Glutamatergic neuron (in vitro differentiated cells): Measurements from ENCODE around the gene PRKACG. TPM values are rescaled to one million over a fixed set of nuclear protein-coding genes. Genes with fewer than 3 reads are reported as not detected.
A peak's percentile ranks its signal among the peaks of the same experiment; 100 is the strongest.

Experiments
- DNase-seq: peaks from one replicate; pipeline ENCODE4 v3.0.0; 2022
- H3K27ac Mint-ChIP-seq: one replicate; pipeline ENCODE4 v1.8.0; 2020; ENCODE audit warnings: mild to moderate bottlenecking, mixed read lengths, inconsistent platforms; ENCODE audit not compliant: unreplicated experiment
- H3K27me3 Mint-ChIP-seq: one replicate; pipeline ENCODE4 v1.8.0; 2020; ENCODE audit warnings: mild to moderate bottlenecking, moderate library complexity, mixed read lengths, inconsistent platforms; ENCODE audit not compliant: unreplicated experiment
- H3K36me3 Mint-ChIP-seq: one replicate; pipeline ENCODE4 v1.8.0; 2020; ENCODE audit warnings: mild to moderate bottlenecking, mixed read lengths, inconsistent platforms; ENCODE audit not compliant: unreplicated experiment
- H3K4me1 Mint-ChIP-seq: one replicate; pipeline ENCODE4 v1.8.0; 2020; ENCODE audit warnings: mild to moderate bottlenecking, low read depth, mixed read lengths, inconsistent platforms; ENCODE audit not compliant: unreplicated experiment
- H3K4me3 Mint-ChIP-seq: one replicate; pipeline ENCODE4 v1.8.0; 2020; ENCODE audit warnings: mild to moderate bottlenecking, mixed read lengths, inconsistent platforms; ENCODE audit not compliant: unreplicated experiment
- H3K9me3 Mint-ChIP-seq: one replicate; pipeline ENCODE4 v1.8.0; 2020; ENCODE audit warnings: mild to moderate bottlenecking, moderate library complexity, mixed read lengths, inconsistent platforms; ENCODE audit not compliant: unreplicated experiment
- CTCF ChIP-seq: fragments of 200-600 bp; sonication (generic); IDR thresholded peaks from one replicate; pipeline ENCODE4 v1.5.0; 2021; ENCODE audit not compliant: partially characterized antibody, unreplicated experiment
- total RNA-seq: library from RNA; stranded (reverse); fragmentation: NEBNext Ultra II Directional; extraction: Animal tissue kit (Norgen Biotek cat#: 25700); gene quantifications from one replicate; pipeline ENCODE4 v1.2.1, GENCODE V29; 2021; ENCODE audit not compliant: unreplicated experiment

The PRKACG gene
- total RNA-seq, 1 donor from 2014 or later: not detected

- no peak for TF ChIP-seq CTCF
- Mint-ChIP-seq H3K4me3 (no peak overlapping the region), H3K9me3 (peaks cover 1% of the 10 kb centered on the region), H3K4me1 (peaks cover 3% of the 10 kb centered on the region), H3K36me3 (no peaks in the 10 kb centered on the region), H3K27ac (no peak overlapping the region), H3K27me3 (no peaks in the 10 kb centered on the region)
- DNase-seq: no peak
Observed at GRCh38 chr9:69004836-69005235, 9.1 kb downstream of the PRKACG start.

GRCh38 chr9:69003051-69003450, 10.9 kb downstream of the PRKACG start:
- H3K36me3 Mint-ChIP-seq: no peaks in the 10 kb centered on the region
- H3K4me3 Mint-ChIP-seq: no peak overlapping the region
- H3K4me1 Mint-ChIP-seq: peaks cover 3% of the 10 kb centered on the region
- no peak overlapping the region for H3K27ac Mint-ChIP-seq
- TF ChIP-seq CTCF: no peak
- peaks cover 1% of the 10 kb centered on the region for H3K9me3 Mint-ChIP-seq
- no peak for DNase-seq
- no peaks in the 10 kb centered on the region for H3K27me3 Mint-ChIP-seq

- Mint-ChIP-seq H3K36me3 (no peaks in the 10 kb centered on the region), H3K9me3 (peaks cover 1% of the 10 kb centered on the region), H3K27me3 (no peaks in the 10 kb centered on the region), H3K27ac (no peak overlapping the region), H3K4me1 (peaks cover 3% of the 10 kb centered on the region), H3K4me3 (no peak overlapping the region)
- no peak for DNase-seq
- no peak for TF ChIP-seq CTCF
Observed at GRCh38 chr9:69001921-69002320, 12.0 kb downstream of the PRKACG start.

- no peaks in the 10 kb centered on the region for H3K27me3 Mint-ChIP-seq
- no peak overlapping the region for H3K4me3 Mint-ChIP-seq
- H3K9me3 Mint-ChIP-seq: no peaks in the 10 kb centered on the region
- H3K4me1 Mint-ChIP-seq: peaks cover 3% of the 10 kb centered on the region
- peak; percentile 53 for DNase-seq
- H3K36me3 Mint-ChIP-seq: no peaks in the 10 kb centered on the region
- H3K27ac Mint-ChIP-seq: no peak overlapping the region
- TF ChIP-seq CTCF: peak; percentile 52
Observed at GRCh38 chr9:68999393-69000105, 14.4 kb downstream of the PRKACG start.

GRCh38 chr9:68998812-68999211, 15.1 kb downstream of the PRKACG start:
- no peak for TF ChIP-seq CTCF
- H3K27me3 Mint-ChIP-seq: no peaks in the 10 kb centered on the region
- H3K27ac Mint-ChIP-seq: no peak overlapping the region
- no peaks in the 10 kb centered on the region for H3K36me3 Mint-ChIP-seq
- DNase-seq: no peak
- H3K4me1 Mint-ChIP-seq: peaks cover 3% of the 10 kb centered on the region
- H3K4me3 Mint-ChIP-seq: no peak overlapping the region
- H3K9me3 Mint-ChIP-seq: no peaks in the 10 kb centered on the region
